Measurements from ENCODE around the gene BABAM2. TPM values are rescaled to one million over a fixed set of nuclear protein-coding genes. Genes with fewer than 3 reads are reported as not detected.

The BABAM2 gene
- total and polyA plus RNA-seq, 2 experiments from 2014 or later, result 17.8 to 21.5 TPM

DNA sequence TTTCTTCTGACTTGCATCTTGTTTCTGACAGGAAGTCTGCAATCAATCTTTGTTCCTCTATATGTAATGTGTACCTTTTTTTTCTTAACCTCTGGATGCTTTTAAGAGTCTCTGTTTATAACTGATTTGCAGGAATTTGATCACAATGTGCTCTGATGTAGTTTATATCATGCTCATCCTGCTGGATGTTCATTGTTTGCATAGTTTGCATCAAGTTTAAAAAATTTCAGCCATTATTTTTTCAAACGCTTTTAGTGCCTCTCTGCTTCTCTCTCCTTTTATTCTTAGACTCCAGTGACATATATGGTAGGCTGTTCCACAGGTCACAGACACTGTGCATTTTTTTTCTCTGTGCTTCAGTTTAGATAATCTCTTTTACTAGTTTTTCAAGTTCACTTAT lies 24.3 kb upstream of the BABAM2 start:
- Mint-ChIP-seq H3K27me3 (ENCODE audit: insufficient read depth, low read depth, poor library complexity) (no peaks in the 10 kb centered on the region), H3K4me3 (no peak overlapping the region), H3K36me3 (ENCODE audit: low read depth) (no peaks in the 10 kb centered on the region), H3K9me3 (no peaks in the 10 kb centered on the region), H3K4me1 (no peaks in the 10 kb centered on the region), H3K27ac (no peak overlapping the region)
- H3F3A ChIP-seq (replicated peaks; ENCODE audit: low read depth), result no peaks in the 10 kb centered on the region
- H3K4me1 ChIP-seq (ENCODE audit: insufficient read depth), result no peaks in the 10 kb centered on the region
- DNase-seq (ENCODE audit: low spot score) (no peak), ATAC-seq (no peak)
- H3K4me3 ChIP-seq, result no peak overlapping the region
- H4K20me1 ChIP-seq (replicated peaks; ENCODE audit: insufficient read depth), result no peaks in the 10 kb centered on the region
- H3K4me2 ChIP-seq, result no peak overlapping the region
- no peak overlapping the region for H2AFZ ChIP-seq
- H3K36me3 ChIP-seq (ENCODE audit: insufficient read depth), result no peaks in the 10 kb centered on the region
- TF ChIP-seq NANOG (IDR thresholded peaks at IDR 0.05; ENCODE audit: borderline replicate concordance) (no peak), ZNF331 (CRISPR knock-in tag; IDR thresholded peaks at IDR 0.05; ENCODE audit: low read depth) (no peak), ZNF114 (CRISPR knock-in tag; IDR thresholded peaks at IDR 0.05) (no peak)
- TF ChIP-seq, protein P1, sequence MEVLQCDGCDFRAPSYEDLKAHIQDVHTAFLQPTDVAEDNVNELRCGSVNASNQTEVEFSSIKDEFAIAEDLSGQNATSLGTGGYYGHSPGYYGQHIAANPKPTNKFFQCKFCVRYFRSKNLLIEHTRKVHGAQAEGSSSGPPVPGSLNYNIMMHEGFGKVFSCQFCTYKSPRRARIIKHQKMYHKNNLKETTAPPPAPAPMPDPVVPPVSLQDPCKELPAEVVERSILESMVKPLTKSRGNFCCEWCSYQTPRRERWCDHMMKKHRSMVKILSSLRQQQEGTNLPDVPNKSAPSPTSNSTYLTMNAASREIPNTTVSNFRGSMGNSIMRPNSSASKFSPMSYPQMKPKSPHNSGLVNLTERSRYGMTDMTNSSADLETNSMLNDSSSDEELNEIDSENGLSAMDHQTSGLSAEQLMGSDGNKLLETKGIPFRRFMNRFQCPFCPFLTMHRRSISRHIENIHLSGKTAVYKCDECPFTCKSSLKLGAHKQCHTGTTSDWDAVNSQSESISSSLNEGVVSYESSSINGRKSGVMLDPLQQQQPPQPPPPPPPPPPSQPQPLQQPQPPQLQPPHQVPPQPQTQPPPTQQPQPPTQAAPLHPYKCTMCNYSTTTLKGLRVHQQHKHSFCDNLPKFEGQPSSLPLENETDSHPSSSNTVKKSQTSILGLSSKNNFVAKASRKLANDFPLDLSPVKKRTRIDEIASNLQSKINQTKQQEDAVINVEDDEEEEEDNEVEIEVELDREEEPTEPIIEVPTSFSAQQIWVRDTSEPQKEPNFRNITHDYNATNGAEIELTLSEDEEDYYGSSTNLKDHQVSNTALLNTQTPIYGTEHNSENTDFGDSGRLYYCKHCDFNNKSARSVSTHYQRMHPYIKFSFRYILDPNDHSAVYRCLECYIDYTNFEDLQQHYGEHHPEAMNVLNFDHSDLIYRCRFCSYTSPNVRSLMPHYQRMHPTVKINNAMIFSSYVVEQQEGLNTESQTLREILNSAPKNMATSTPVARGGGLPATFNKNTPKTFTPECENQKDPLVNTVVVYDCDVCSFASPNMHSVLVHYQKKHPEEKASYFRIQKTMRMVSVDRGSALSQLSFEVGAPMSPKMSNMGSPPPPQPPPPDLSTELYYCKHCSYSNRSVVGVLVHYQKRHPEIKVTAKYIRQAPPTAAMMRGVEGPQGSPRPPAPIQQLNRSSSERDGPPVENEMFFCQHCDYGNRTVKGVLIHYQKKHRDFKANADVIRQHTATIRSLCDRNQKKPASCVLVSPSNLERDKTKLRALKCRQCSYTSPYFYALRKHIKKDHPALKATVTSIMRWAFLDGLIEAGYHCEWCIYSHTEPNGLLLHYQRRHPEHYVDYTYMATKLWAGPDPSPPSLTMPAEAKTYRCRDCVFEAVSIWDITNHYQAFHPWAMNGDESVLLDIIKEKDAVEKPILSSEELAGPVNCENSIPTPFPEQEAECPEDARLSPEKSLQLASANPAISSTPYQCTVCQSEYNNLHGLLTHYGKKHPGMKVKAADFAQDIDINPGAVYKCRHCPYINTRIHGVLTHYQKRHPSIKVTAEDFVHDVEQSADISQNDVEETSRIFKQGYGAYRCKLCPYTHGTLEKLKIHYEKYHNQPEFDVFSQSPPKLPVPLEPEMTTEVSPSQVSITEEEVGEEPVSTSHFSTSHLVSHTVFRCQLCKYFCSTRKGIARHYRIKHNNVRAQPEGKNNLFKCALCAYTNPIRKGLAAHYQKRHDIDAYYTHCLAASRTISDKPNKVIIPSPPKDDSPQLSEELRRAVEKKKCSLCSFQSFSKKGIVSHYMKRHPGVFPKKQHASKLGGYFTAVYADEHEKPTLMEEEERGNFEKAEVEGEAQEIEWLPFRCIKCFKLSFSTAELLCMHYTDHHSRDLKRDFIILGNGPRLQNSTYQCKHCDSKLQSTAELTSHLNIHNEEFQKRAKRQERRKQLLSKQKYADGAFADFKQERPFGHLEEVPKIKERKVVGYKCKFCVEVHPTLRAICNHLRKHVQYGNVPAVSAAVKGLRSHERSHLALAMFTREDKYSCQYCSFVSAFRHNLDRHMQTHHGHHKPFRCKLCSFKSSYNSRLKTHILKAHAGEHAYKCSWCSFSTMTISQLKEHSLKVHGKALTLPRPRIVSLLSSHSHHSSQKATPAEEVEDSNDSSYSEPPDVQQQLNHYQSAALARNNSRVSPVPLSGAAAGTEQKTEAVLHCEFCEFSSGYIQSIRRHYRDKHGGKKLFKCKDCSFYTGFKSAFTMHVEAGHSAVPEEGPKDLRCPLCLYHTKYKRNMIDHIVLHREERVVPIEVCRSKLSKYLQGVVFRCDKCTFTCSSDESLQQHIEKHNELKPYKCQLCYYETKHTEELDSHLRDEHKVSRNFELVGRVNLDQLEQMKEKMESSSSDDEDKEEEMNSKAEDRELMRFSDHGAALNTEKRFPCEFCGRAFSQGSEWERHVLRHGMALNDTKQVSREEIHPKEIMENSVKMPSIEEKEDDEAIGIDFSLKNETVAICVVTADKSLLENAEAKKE (CRISPR knock-in tag; IDR thresholded peaks at IDR 0.05), result no peak
- no peak overlapping the region for H3K27ac ChIP-seq (ENCODE audit: low read depth)
- no peaks in the 10 kb centered on the region for H3K79me2 ChIP-seq (replicated peaks; ENCODE audit: insufficient read depth)
- peaks cover 4% of the 10 kb centered on the region; the same call in 1 of the 2 replicates for H3K27me3 ChIP-seq (ENCODE audit: insufficient read depth)
- no peaks in the 10 kb centered on the region for H3K9me2 ChIP-seq (ENCODE audit: insufficient read depth)

DNA sequence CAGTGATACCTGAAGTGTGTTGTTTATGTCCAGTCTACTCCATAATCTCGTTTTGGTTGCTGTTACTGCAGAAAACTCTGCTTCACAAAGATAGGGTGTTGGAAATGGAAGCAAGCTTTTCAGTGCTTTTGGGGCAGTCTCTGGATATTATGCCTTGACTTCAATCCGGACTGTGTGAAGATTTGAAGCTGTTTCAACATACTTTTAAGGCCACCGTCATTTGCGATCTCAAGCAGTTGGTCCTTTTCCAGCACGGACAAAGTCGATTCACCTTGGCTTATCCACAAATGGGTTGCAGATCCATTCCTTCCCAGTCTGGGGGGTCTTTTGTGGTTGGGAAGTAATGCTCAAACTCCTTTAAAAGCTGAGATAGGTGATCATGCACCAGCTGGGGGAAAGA lies 20.8 kb upstream of the BABAM2 start:
- no peaks in the 10 kb centered on the region for H3F3A ChIP-seq (replicated peaks; ENCODE audit: low read depth)
- no peak overlapping the region for H2AFZ ChIP-seq
- no peaks in the 10 kb centered on the region for H3K36me3 ChIP-seq (ENCODE audit: insufficient read depth)
- H3K79me2 ChIP-seq (replicated peaks; ENCODE audit: insufficient read depth), result no peaks in the 10 kb centered on the region
- DNase-seq (ENCODE audit: low spot score) (no peak), ATAC-seq (no peak)
- no peak overlapping the region for H3K4me3 ChIP-seq
- Mint-ChIP-seq H3K27ac (no peak overlapping the region), H3K9me3 (no peaks in the 10 kb centered on the region), H3K4me3 (no peak overlapping the region), H3K27me3 (ENCODE audit: insufficient read depth, low read depth, poor library complexity) (no peaks in the 10 kb centered on the region), H3K4me1 (no peaks in the 10 kb centered on the region), H3K36me3 (ENCODE audit: low read depth) (no peaks in the 10 kb centered on the region)
- no peaks in the 10 kb centered on the region for H4K20me1 ChIP-seq (replicated peaks; ENCODE audit: insufficient read depth)
- H3K27me3 ChIP-seq (ENCODE audit: insufficient read depth), result 0 out of 2 replicates have a peak, but pooled peaks cover 4% of the 10 kb centered on the region
- H3K4me2 ChIP-seq, result no peak overlapping the region
- H3K4me1 ChIP-seq (ENCODE audit: insufficient read depth), result no peaks in the 10 kb centered on the region
- no peaks in the 10 kb centered on the region for H3K9me2 ChIP-seq (ENCODE audit: insufficient read depth)
- no peak overlapping the region for H3K27ac ChIP-seq (ENCODE audit: low read depth)
- TF ChIP-seq, protein P2, sequence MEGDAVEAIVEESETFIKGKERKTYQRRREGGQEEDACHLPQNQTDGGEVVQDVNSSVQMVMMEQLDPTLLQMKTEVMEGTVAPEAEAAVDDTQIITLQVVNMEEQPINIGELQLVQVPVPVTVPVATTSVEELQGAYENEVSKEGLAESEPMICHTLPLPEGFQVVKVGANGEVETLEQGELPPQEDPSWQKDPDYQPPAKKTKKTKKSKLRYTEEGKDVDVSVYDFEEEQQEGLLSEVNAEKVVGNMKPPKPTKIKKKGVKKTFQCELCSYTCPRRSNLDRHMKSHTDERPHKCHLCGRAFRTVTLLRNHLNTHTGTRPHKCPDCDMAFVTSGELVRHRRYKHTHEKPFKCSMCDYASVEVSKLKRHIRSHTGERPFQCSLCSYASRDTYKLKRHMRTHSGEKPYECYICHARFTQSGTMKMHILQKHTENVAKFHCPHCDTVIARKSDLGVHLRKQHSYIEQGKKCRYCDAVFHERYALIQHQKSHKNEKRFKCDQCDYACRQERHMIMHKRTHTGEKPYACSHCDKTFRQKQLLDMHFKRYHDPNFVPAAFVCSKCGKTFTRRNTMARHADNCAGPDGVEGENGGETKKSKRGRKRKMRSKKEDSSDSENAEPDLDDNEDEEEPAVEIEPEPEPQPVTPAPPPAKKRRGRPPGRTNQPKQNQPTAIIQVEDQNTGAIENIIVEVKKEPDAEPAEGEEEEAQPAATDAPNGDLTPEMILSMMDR (conservative IDR thresholded peaks at IDR 0.05; ENCODE audit: low read depth in 2 of 2), result no peak
- TF ChIP-seq POLR2AphosphoS5 (IDR thresholded peaks at IDR 0.05; ENCODE audit: low read depth) (no peak), JUNB (IDR thresholded peaks at IDR 0.05; ENCODE audit: unreplicated experiment) (no peak), EZH2 (IDR thresholded peaks at IDR 0.05; ENCODE audit: low read depth, unreplicated experiment) (no peak), NANOG (IDR thresholded peaks at IDR 0.05; ENCODE audit: borderline replicate concordance) (no peak), EZH2phosphoT487 (IDR thresholded peaks at IDR 0.05; ENCODE audit: unreplicated experiment) (no peak), ZNF114 (CRISPR knock-in tag; IDR thresholded peaks at IDR 0.05) (no peak), ZNF331 (CRISPR knock-in tag; IDR thresholded peaks at IDR 0.05; ENCODE audit: low read depth) (no peak)
- TF ChIP-seq, protein P3, sequence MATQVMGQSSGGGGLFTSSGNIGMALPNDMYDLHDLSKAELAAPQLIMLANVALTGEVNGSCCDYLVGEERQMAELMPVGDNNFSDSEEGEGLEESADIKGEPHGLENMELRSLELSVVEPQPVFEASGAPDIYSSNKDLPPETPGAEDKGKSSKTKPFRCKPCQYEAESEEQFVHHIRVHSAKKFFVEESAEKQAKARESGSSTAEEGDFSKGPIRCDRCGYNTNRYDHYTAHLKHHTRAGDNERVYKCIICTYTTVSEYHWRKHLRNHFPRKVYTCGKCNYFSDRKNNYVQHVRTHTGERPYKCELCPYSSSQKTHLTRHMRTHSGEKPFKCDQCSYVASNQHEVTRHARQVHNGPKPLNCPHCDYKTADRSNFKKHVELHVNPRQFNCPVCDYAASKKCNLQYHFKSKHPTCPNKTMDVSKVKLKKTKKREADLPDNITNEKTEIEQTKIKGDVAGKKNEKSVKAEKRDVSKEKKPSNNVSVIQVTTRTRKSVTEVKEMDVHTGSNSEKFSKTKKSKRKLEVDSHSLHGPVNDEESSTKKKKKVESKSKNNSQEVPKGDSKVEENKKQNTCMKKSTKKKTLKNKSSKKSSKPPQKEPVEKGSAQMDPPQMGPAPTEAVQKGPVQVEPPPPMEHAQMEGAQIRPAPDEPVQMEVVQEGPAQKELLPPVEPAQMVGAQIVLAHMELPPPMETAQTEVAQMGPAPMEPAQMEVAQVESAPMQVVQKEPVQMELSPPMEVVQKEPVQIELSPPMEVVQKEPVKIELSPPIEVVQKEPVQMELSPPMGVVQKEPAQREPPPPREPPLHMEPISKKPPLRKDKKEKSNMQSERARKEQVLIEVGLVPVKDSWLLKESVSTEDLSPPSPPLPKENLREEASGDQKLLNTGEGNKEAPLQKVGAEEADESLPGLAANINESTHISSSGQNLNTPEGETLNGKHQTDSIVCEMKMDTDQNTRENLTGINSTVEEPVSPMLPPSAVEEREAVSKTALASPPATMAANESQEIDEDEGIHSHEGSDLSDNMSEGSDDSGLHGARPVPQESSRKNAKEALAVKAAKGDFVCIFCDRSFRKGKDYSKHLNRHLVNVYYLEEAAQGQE (IDR thresholded peaks at IDR 0.05; ENCODE audit: unreplicated experiment), result no peak
